Fibroblast of lung (primary cell): ENCODE measurements around the gene DENND1A. TPM values are rescaled to one million over a fixed set of nuclear protein-coding genes. Genes with fewer than 3 reads are reported as not detected.

Experiments
- DNase-seq, 2 donors: peaks; one replicate each; pipeline versions ENCODE4 v3.0.0 to v3.0.0-alpha.2; 2010; ENCODE audit warnings: low read depth in 2 of 2
- H2AFZ ChIP-seq: 2 replicates; pipeline ENCODE4 v1.5.1; 2012; ENCODE audit warnings: low read length, control low read depth, inconsistent platforms
- H3K27ac ChIP-seq: 2 replicates; pipeline ENCODE4 v1.5.1; 2011; ENCODE audit warnings: low read length, control low read depth; ENCODE audit not compliant: insufficient read depth
- H3K27me3 ChIP-seq: 2 replicates; pipeline ENCODE4 v1.5.1; 2011; ENCODE audit warnings: mild to moderate bottlenecking, low read length; ENCODE audit not compliant: control insufficient read depth, insufficient read depth
- H3K36me3 ChIP-seq: 2 replicates; pipeline ENCODE4 v1.5.1; 2011; ENCODE audit warnings: low read length; ENCODE audit not compliant: control insufficient read depth, insufficient read depth
- H3K4me1 ChIP-seq: 2 replicates; pipeline ENCODE4 v1.5.1; 2011; ENCODE audit warnings: low read length; ENCODE audit not compliant: control insufficient read depth, insufficient read depth; ENCODE audit errors: extremely low read depth
- H3K4me2 ChIP-seq: 2 replicates; pipeline ENCODE4 v1.5.1; 2011; ENCODE audit warnings: low read length, control low read depth; ENCODE audit not compliant: insufficient read depth; ENCODE audit errors: extremely low read depth
- H3K4me3 ChIP-seq, 4 experiments: fragments of 200-600 bp in 1 of 4; sonication (generic) in 1 of 4; replicated peaks in 1 of 4; 2 replicates each; pipeline ENCODE4 v1.5.1; 2011 to 2016; ENCODE audit warnings: low read length in 4 of 4, low read depth in 3 of 4, mild to moderate bottlenecking in 3 of 4, control low read depth in 2 of 4, inconsistent platforms in 1 of 4, mixed read lengths in 1 of 4; ENCODE audit not compliant: insufficient read depth in 1 of 4; ENCODE audit errors: control extremely low read depth in 1 of 4
- H3K79me2 ChIP-seq: 2 replicates; pipeline ENCODE4 v1.5.1; 2012; ENCODE audit warnings: mild to moderate bottlenecking, low read length, inconsistent platforms; ENCODE audit not compliant: control insufficient read depth, insufficient read depth
- H3K9ac ChIP-seq: 2 replicates; pipeline ENCODE4 v1.5.1; 2011; ENCODE audit warnings: mild to moderate bottlenecking, low read length, control low read depth; ENCODE audit not compliant: insufficient read depth
- H3K9me3 ChIP-seq: 2 replicates; pipeline ENCODE4 v1.5.1; 2012; ENCODE audit warnings: low read depth, low read length; ENCODE audit not compliant: control insufficient read depth, insufficient read depth
- H4K20me1 ChIP-seq: 2 replicates; pipeline ENCODE4 v1.5.1; 2011; ENCODE audit warnings: low read length; ENCODE audit not compliant: control insufficient read depth, insufficient read depth; ENCODE audit errors: extremely low read depth
- EZH2 ChIP-seq: IDR thresholded peaks from 2 replicates; pipeline ENCODE4 v1.5.1; 2012; ENCODE audit warnings: low read length, control low read depth, mild to moderate bottlenecking; ENCODE audit errors: missing control alignments
- polyA plus RNA-seq, 2 donors: library from polyadenylated mRNA; depleted of rRNA in 1 of 2; stranded (reverse) in 1 of 2; unstranded in 1 of 2; fragments of >200 nt; gene quantifications; 2 replicates each; pipeline ENCODE4 v1.2.1, GENCODE V29; 2011 to 2012; ENCODE audit warnings: missing spikeins in 1 of 2
- total RNA-seq: library from RNA; depleted of rRNA; stranded (reverse); fragments of >200 nt; gene quantifications from 2 replicates; pipeline ENCODE4 v1.2.1, GENCODE V29; 2014
- TF ChIP-seq, protein P1 (sequence below), 2 donors: IDR thresholded peaks in 1 of 2; conservative IDR thresholded peaks in 1 of 2; 1 replicate in 1 of 2; 2 replicates in 1 of 2; pipeline ENCODE4 v1.5.1; 2011 to 2012; ENCODE audit warnings: low read length in 2 of 2, control low read depth in 1 of 2, inconsistent platforms in 1 of 2, low read depth in 1 of 2, mild to moderate bottlenecking in 1 of 2

The DENND1A gene
- total and polyA plus RNA-seq, 2 donors (not counting 1 experiment from before 2014, with no cell fraction given), result 13.0 to 18.3 TPM

DNA sequence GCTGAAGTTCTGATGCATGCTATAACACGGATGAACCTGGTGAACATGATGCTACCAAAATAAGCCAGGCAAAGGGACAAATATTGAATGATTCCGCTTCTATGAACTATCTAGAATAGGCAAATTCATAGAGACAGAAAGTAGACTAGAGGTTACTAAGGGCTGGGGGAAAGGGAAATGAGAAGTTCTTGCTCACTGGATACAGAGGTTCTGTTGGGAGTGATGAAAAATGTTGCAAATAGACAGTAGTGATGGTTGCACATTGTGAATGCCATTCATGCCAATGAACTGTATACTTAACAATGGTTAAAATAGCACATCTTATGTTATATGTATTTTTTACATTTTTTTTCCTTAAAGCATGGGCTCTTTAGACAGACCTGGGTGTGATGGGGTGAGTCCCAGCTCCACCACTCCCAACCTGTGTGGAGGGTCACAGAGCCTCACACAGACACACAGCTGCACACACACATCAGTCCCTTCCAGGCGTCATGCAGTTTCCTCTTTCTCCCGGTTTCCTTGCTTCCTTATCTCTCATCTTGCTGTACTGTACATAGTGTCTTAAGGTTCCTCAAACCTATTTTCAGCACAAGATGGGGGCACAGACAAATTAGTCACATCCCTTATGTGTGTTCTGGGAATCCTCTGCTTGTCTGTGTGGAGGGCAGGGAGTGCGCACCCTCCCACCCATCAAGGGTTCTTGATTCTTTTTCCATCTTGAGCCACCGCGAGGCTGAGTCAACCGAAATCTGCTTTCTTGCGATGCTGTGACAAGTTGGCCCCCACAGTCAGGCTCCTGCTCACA, 381.0 kb downstream of the DENND1A start:
- H3K79me2 ChIP-seq, result no peaks in the 10 kb centered on the region
- no peaks in the 10 kb centered on the region for H3K36me3 ChIP-seq
- no peaks in the 10 kb centered on the region for H4K20me1 ChIP-seq
- no peak for DNase-seq
- H3K27me3 ChIP-seq, result no peaks in the 10 kb centered on the region
- H3K4me2 ChIP-seq, result no peak overlapping the region
- no peak overlapping the region for H2AFZ ChIP-seq
- TF ChIP-seq, protein P1, sequence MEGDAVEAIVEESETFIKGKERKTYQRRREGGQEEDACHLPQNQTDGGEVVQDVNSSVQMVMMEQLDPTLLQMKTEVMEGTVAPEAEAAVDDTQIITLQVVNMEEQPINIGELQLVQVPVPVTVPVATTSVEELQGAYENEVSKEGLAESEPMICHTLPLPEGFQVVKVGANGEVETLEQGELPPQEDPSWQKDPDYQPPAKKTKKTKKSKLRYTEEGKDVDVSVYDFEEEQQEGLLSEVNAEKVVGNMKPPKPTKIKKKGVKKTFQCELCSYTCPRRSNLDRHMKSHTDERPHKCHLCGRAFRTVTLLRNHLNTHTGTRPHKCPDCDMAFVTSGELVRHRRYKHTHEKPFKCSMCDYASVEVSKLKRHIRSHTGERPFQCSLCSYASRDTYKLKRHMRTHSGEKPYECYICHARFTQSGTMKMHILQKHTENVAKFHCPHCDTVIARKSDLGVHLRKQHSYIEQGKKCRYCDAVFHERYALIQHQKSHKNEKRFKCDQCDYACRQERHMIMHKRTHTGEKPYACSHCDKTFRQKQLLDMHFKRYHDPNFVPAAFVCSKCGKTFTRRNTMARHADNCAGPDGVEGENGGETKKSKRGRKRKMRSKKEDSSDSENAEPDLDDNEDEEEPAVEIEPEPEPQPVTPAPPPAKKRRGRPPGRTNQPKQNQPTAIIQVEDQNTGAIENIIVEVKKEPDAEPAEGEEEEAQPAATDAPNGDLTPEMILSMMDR (conservative IDR thresholded peaks at IDR 0.05 in 1 of 2, IDR thresholded peaks at IDR 0.05 in 1 of 2; ENCODE audit: low read depth in 1 of 2, low read length in 2 of 2), result no peak
- TF ChIP-seq EZH2, result no peak
- H3K9ac ChIP-seq, result no peak overlapping the region
- no peak overlapping the region for H3K4me3 ChIP-seq
- H3K27ac ChIP-seq, result no peak overlapping the region
- no peaks in the 10 kb centered on the region for H3K9me3 ChIP-seq
- H3K4me1 ChIP-seq, result no peaks in the 10 kb centered on the region

DNA sequence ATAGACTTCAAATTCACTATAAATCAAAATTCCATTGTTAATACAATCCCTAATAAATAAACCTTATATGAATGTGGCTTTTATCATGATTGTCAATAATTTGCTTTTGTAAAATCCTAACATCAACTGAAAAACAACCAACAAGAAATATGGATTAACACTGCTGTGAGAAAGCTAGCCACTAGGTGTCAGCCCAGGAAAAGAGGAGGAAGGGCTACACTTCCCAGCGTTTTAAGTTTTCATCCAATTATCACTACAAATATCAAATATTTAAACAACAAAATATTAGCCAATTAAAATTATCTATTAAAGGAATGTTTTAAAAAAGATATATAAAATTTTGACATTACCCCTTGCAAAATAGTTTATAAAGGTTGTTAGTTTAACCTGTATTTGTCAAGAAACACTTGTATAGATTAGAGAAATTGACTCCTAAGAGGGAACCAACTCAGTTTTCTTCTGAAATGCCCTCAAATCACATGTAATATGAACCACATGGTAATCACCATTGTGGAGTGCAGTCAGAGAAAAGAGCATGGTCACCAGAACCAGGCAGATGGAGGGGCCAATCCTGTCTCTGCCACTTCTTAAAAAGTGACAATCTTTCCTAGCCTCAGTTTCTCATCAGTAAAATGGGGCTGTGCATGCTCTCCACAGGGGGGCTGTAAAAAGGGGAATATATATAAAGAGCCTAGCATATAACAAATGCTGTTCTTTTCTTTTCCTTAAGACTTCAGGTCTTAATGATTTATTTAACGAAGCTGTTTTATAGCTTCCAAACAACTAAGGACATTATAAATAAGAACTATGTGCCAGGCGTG, 385.7 kb downstream of the DENND1A start:
- no peaks in the 10 kb centered on the region for H3K9me3 ChIP-seq
- TF ChIP-seq EZH2, result no peak
- TF ChIP-seq, protein P1 (conservative IDR thresholded peaks at IDR 0.05 in 1 of 2, IDR thresholded peaks at IDR 0.05 in 1 of 2; ENCODE audit: low read depth in 1 of 2, low read length in 2 of 2), result peak; percentile 92 to 95
- peak; percentile 22 to 68 for DNase-seq

DNA sequence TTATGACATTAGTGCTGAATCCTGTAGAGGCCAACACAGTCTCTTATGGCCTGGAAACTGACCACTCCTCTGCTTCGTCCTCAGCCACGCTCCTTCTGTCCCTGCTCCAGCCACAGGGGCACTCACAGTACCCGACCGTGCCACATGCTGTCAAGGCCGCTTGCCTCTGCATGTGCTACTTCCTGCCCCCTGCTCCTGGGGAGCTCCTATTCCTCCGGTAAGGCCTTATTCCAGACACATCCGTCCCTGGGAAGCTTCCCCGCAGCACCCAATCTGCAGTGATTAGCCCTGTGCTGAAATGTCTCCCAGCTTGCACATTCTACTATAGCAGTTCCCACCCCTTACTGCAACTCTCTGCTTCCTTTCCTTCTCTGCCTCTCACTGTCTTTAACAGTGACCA, 386.4 kb downstream of the DENND1A start:
- DNase-seq, result no peak
- no peaks in the 10 kb centered on the region for H4K20me1 ChIP-seq
- H3K79me2 ChIP-seq, result no peaks in the 10 kb centered on the region
- no peak overlapping the region for H3K27ac ChIP-seq
- TF ChIP-seq, protein P1 (conservative IDR thresholded peaks at IDR 0.05 in 1 of 2, IDR thresholded peaks at IDR 0.05 in 1 of 2; ENCODE audit: low read depth in 1 of 2, low read length in 2 of 2), result no peak
- TF ChIP-seq EZH2, result no peak
- H3K4me3 ChIP-seq, result no peak overlapping the region
- no peak overlapping the region for H3K4me2 ChIP-seq
- H2AFZ ChIP-seq, result no peak overlapping the region
- H3K9me3 ChIP-seq, result no peaks in the 10 kb centered on the region
- no peaks in the 10 kb centered on the region for H3K36me3 ChIP-seq
- no peaks in the 10 kb centered on the region for H3K27me3 ChIP-seq
- no peak overlapping the region for H3K9ac ChIP-seq
- H3K4me1 ChIP-seq, result no peaks in the 10 kb centered on the region

More for the DNA sequence above, 385.7 kb downstream of the DENND1A start:
- Histone ChIP-seq H3K79me2 (no peaks in the 10 kb centered on the region), H3K9ac (no peak overlapping the region), H4K20me1 (no peaks in the 10 kb centered on the region), H3K27ac (no peak overlapping the region), H2AFZ (no peak overlapping the region), H3K4me3 (no peak overlapping the region), H3K4me2 (no peak overlapping the region), H3K4me1 (no peaks in the 10 kb centered on the region), H3K36me3 (no peaks in the 10 kb centered on the region), H3K27me3 (no peaks in the 10 kb centered on the region)
